ENCODE measurements around the gene TRAF3.
"Not testable (repeated sequence)": the region's sequence is repeated elsewhere in the genome, so short reads cannot be mapped to it uniquely, and the experiment has no call there.

The TRAF3 gene

DNA sequence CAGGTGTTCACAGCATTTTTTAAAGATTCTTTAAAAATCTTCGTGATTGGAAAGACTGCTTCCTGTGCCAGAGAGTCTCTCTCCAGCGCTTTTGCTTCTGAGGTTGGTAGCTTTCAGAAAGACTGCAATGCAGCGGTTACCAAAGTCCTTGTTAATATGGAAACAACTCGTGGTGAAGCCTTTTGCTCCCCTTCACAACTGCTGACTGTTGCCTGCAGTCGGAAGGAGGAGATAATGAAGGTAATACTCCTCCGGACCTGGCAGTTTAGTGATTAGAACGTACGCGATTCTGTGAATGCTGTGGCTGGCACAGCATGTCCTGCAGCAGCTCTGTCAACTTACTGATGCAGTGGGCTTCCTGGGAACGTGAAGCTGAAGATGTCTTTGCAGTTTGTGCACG, 50.9 kb downstream of the TRAF3 start:
- no peak for DNase-seq (ENCODE audit: low read depth)

DNA sequence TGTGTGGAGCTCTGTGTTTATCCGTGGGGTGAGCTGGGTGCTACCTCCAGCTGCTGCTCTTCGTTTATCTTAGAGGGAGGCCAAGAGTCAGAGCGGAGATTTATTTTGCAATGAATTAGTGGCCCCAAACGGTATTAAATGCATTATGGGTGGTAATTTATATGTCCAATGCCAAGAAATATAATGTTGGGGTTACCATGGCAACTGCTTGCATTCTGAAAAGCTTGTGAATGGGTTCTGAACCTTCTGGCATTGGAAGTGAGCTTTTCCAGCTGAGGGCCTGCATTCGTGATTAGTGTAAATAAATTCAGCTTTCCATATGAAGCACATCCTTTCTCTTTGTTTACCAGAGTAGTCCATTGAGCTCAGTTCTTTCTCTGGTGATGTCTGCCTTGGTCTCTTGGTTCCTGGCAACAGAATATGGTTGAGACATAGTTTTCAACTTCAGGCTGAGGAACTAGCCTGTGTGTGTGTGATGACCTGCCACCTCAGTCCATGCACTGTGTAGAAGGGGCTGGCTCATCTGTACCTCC, 51.8 kb downstream of the TRAF3 start:
- DNase-seq (ENCODE audit: low read depth), result no peak

DNA sequence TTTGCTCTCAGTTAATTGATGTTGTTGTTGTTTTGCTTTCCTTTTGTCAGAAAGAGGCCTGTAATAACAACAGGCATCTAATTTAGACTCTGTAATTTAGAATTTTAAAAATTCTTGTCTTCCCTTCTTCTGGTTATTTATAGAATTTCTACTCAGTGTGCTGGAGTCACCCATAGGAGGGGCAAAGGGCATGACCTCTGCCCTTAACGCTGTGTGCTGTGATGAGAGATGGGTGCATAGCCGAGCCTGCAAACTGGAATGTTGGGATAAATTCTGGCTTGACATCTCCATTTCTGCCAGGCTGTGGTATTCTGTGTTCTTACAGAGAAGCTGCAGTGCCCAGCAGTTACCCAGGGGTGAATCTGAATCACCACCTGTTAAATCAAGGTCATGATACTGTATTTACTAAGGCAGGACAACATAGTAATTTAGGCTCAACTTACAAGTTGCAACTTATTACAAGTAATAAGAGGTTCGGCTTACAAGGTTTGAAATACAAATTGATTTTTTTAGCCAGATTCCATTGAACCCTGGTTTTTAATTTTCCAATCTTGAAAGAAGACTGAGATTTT, 53.3 kb downstream of the TRAF3 start:
- no peak for DNase-seq (ENCODE audit: low read depth)

DNA sequence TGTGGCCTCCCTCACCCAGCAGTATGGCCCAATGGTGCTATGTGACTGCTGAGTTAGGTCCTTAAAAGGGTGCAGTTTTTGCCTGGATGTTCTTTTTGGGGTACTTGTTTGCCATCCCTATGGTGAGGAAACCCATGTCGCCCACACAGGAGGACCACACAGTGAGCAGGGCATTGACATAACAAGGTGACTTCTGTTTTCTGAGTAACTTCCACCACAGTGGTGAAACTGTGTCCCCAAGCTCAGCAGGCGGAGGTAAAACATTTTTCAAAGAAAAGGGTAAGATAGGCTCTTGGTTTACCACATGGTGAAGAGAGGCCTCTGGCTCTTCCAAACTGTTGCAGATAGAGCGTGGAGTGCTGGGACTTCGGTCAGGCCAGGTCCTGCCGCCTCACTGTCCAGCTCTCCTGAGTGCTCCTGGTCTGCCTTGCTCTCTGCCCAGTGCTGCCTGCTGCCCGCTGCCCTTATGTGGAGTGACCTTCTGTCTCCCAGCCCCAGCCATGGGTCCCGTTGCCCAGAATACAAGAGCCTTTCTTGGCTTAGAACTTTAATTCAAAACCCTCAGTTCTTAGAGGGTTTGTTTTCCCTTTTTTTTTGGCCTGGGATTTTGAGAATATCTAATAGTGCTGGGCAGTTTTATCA, 54.0 kb downstream of the TRAF3 start:
- no peak for DNase-seq (ENCODE audit: low read depth)

- DNase-seq (ENCODE audit: low read depth), result no peak
Observed at GRCh38 chr14:102833341-102833740, 56.1 kb downstream of the TRAF3 start.

- no peak for DNase-seq (ENCODE audit: low read depth)
Observed at GRCh38 chr14:102833991-102834390, 56.7 kb downstream of the TRAF3 start.

DNA sequence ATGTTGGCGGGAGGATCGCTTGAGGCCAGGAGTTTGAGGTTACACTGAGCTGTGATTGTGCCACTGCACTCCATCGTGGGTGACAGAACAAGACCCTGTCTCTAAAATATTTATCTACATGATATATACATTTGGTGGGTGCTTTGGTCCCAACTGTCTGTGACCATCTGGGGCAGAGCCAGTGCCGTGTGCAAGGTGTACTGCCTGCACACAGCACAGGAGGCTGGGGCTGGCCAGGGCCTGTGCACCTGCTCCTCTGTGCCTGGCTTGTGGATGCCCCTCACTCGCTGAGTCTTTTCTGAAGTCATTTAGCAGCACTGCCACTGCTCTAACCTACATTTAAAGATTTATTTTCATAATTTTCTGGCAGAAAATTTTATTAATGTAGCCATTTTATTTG, 58.7 kb downstream of the TRAF3 start:
- no peak for DNase-seq (ENCODE audit: low read depth)

DNA sequence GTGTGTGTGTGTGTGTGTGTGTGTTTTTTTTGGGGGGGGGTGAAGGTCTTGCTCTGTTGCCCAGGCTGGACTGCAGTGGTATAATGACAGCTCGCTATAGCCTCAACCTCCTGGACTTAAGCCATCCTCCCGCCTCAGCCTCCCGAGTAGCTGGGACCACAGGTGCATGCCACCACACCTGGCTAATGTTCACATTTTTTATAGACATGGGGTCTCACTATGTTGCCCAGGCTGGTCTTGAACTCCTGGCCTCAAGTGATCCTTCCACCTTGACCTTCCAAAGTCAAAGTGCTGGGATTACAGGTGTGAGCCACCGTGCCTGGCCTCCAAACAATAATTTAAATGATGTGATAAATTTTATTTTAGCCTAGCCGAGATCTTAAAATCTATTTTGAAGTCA, 59.9 kb downstream of the TRAF3 start:
- not testable (repeated sequence) for DNase-seq (ENCODE audit: low read depth)

DNA sequence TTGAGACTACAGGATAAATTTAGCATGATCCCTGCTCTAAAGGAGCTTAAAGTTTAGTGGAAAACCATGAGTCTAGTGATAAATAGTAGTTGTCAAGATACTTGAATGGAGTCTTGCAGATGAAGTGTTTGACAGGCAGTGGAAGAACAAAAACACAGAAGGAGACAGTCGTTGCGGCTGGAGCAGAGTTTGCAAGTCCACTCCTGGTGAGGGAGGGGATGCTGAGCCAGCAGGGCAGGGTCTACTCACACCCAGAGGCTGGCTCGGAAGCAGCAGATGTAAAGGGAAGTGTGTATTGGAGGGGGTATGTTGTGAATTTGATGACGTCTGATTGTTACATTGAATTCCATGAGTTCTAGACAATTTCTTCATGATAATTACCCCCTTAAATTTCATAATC, 61.3 kb downstream of the TRAF3 start:
- DNase-seq (ENCODE audit: low read depth), result no peak

- no peak for DNase-seq (ENCODE audit: low read depth)
Observed at GRCh38 chr14:102840115-102840514, 62.9 kb downstream of the TRAF3 start.

GRCh38 chr14:102840771-102841528, 63.7 kb downstream of the TRAF3 start:
- DNase-seq (ENCODE audit: low read depth), result no peak

DNA sequence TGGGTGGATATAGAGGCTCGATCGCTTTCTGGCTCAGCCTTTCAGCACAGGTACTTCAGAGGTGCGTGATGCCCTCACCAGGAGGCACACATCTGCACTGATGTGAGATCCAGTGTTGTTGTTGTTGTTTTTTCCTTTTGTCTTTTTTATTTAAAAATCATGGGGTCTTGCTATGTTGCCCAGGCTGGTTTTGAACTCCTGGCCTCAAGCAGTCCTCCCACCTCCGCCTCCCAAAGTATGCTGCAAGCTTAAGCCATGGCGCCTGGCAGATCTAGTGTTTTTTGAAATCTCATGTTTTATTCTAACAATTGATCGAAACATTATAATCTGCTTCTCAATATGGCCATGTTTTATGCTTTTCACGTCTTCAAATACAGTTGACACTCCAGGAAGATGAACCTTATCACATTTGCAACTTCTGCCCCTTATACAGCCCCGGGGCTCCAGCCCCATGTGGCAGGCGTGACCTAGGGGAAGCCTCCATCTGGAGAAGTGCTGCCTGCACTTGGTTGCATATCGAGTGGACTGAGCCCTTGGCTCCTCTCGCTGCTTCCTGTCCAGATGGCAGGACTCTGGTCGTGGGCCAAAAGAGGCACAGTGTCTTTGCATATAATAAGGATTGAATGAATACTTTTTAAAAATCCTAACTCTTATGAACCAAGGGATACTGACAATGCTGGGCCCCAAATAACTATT, 71.7 kb downstream of the TRAF3 start:
- DNase-seq (ENCODE audit: low read depth), result no peak

DNA sequence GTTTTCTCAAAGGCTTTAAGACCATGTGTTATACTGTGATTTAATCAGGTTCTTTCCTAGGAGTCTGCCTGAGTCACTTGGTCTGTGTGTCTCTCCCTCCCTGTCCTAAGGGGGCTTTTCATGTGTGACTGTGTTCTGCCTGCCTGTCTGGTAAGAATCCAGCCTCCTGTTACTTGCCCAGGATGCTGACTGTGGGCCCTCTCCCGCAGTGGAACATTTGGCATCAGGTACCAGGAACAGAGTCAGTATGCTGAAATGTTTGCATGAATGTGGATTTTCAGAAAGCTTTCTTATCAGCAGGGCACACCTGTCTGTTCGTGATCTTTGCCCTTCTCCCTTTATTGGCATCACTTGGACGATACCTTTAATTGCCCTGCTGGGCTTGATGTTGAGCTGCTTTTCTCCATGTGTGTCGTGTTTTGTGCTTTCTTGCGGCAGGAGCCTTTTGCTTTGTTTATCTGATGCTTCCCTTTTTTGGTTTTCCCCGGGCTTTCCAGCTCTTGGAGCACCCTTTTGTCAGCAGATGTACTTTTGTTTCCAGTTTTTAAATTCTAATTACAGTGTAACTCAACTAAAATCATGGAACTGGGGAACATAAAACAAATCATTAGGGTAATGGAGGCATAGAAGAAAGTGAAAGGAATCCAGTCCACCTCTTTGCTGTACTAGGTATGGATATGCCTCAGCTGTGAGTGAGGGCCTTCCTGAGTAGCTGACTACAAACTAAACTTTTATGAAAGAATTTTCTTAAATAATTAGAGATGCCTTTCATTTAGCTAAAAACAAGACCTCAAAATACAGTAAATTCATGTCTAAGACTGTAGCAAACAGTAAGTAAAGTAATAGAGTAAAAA, 72.5 kb downstream of the TRAF3 start:
- DNase-seq (ENCODE audit: low read depth), result no peak

DNA sequence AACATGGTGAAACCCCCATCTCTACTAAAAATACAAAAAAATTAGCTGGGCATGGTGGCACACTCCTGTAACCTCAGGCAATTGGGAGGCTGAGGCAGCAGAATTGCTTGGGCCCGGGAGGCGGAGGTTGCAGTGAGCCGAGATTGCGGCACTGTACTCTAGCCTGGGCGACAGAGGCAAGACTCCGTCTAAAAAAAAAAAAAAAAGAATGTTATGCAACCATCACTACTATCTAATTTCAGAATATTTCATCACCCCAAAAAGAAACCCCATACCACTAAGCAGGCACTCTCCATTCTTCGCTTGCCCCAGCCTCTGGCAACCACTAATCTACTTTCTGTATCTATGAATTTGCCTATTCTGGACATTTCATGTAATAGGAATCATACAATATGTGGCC, 76.4 kb downstream of the TRAF3 start:
- no peak for DNase-seq (ENCODE audit: low read depth)

DNA sequence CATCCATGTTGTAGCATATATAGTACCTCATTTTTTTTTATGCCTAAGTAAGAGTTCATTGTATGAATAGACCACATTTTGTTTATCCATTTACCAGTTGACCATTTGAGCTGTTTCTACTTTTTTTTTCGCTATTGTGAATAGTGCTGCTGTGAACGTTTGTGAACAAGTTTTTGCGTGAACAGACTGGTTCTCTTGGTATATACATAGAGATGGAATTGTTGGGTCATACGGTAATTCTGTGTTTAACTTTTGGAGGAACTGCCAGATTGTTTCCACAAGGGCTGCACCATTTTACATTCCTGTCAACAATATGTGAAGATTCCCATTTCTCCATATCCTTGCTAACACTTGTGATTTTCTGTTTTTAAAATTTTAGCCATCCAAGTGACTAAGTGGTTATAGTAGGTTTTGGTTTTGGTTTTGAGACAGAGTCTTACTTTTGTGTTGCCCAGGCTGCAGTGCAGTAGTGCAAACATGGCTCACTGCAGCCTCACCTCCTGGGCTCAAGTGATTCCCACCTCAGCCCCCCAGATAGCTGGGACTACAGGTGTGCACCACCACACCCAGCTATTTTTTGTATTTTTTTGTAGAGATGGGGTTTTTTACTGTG, 76.9 kb downstream of the TRAF3 start:
- DNase-seq (ENCODE audit: low read depth), result no peak

- no peak for DNase-seq (ENCODE audit: low read depth)
Observed at GRCh38 chr14:102856179-102856578, 78.9 kb downstream of the TRAF3 start.

DNA sequence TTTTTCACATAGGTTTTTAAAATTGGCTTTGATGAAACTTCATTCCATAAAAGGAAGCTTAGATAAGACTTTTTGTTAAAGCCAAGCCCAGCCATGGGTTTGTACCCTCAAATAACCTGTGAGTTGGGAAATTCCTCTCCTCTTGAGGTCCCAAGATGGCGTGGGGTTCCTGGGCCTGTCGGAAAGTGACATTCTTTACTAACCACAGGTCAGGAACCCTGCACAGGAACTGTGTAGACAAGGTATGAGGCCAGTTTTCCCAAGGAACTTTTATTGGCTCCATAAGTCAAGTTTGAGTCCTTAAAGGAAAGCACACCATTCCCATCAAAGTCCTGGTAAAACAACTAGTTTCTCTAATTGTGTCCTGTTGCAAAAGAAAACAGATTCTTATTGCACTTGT, 80.2 kb downstream of the TRAF3 start:
- no peak for DNase-seq (ENCODE audit: low read depth)

DNA sequence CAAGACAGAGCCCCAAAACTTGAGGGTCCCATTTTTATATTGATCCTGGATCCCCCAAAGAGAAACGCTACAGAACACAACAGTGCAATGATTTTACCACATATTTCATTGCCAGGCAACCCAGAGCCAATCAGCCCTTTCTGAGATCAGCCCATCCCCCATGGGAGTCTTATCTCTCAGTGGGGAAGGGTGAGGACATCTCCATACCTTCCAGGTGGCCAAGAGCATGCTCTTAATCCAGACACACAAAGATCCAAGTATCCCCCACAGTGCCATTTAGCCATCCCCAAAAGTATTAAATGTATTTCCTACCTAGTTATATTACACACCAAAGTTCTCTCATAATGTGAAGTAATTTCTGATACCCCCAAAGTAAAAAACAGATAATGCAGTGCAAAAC, 82.7 kb downstream of the TRAF3 start:
- DNase-seq (ENCODE audit: low read depth), result no peak

DNA sequence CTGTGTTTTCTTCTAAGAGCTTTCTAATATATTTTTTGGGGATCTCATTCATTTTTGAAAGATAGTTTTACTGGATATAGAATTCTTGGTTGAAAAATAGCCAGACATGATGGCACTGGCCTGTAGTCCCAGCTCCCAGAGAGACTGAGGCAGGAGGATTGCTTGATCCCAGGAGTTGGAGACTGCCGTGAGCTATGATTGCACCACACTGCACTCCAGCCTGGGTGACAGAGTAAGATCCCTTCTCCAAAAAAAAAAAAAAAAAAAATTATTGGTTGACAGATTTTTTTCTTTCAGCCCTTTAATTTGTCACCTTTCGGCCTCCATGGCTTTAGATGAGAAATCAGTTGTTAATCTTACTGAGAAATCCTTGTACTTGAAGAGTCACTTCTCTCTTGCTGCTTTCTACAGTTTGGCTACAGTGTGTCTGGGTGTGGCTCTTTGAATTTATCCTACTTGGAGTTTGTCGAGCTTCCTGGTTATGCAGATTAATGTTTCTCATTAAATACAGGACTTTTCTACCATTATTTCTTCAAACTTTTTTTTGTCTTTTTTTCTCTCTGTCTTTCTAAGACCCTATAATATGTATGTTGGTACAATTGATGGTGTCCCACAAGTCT, 85.0 kb downstream of the TRAF3 start:
- no peak for DNase-seq (ENCODE audit: low read depth)

DNA sequence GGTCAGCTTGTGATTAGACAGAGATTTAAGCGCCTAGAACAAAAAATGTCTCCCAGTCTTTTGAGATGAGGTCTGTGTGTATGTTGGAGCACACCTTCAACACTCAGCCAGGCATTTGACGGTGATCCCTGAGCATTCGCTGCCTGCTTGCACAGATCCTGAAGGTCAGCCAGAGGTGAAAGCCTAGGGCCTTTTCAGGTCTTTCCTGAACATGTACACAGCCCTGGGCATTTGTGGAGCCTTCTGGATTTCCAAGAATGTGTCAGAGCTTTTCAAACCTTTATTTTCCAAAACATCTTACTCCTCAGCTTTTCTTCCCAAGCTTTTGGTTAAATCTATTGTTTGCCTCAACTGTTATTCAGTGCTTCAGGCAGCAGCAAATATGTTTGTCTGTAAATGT, 86.1 kb downstream of the TRAF3 start:
- no peak for DNase-seq (ENCODE audit: low read depth)

DNA sequence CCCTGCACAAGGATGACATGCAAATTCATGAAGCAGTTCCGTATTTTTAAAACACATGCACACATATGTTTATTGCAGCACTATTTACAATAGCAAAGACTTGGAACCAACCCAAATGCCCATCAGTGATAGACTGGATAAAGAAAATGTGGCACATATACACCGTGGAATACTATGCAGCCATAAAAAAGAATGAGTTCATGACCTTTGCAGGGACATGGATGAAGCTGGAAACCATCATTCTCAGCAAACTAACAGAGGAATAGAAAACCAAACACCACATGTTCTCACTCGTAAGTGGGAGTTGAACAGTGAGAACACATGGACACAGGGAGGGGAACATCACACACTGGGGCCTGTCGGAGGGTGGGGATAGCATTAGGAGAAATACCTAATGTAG, 88.7 kb downstream of the TRAF3 start:
- not testable (repeated sequence) for DNase-seq (ENCODE audit: low read depth)

Measured in stimulated activated CD8-positive, alpha-beta memory T cell treated with anti-CD3 and anti-CD28 coated beads, Interleukin-12 subunit alpha, Interleukin-12 subunit beta, amount 100 ng/mL, for 4 hours (primary cell).